GM19240 (cell line): Measurements from ENCODE around the gene SMPD3.
A peak's percentile ranks its signal among the peaks of the same experiment; 100 is the strongest.

Experiments
- DNase-seq: peaks from one replicate; pipeline ENCODE4 v3.0.0; 2011; ENCODE audit warnings: low spot score; ENCODE audit not compliant: insufficient read length

Gene SMPD3

GRCh38 chr16:68434624-68435210, 13.6 kb downstream of the SMPD3 start:
- DNase-seq: no peak

DNA sequence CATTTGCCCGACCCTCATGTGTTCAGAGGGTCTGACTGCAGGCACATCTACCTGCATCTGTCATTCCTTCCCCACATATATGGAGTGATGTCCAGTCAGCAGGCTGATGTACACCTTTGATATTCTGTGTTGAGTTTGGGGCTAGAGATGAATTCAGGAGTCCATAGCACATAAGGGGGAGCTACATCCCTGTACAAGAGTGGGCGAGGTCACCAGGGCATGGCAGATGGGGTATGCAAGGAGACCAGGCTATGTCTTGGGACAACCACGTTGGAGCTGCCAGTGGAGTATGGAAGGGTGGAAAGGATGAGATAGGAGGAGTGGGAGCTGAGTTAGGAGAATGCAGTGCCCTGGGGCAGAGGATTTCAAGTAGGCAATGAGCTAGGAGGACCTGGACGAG, 15.0 kb downstream of the SMPD3 start:
- DNase-seq: no peak

DNA sequence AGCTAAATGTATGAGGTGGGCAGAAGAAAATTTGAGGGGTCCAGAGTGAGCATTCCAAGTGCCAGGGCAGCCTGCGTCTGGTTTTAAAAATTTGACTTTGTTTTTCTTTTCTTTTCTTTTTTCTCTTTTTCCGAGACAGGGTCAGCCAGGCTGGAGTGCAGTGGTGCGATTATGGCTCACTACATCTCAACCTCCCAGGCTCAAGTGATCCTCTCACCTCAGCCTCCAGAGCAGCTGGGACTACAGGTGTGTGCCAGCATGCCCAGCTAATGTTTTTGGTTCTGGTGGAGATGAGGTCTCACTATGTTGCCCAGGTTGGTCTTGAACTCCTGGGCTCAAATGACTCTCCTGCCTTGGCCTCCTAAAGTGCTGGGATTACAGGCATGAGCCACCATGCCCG, 15.6 kb downstream of the SMPD3 start:
- DNase-seq: no peak

- DNase-seq: no peak
Observed at GRCh38 chr16:68429076-68429854, 19.0 kb downstream of the SMPD3 start.

- DNase-seq: no peak
Observed at GRCh38 chr16:68427649-68428303, 20.5 kb downstream of the SMPD3 start.

DNA sequence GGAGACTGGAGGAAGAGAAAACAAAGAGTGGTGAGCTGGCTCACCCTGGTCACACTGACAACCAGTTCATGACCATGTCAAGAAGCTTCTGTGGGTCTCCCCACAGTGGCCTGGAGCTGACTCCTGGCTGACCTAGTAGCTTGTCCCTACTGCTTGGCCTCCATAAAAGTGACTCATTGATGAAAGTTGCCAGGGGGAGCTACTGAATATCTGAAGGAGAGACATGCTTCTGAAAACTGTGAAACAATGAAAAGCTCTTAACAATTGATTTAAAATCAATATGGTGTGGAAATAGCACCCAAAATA, 22.0 kb downstream of the SMPD3 start:
- no peak for DNase-seq

- no peak for DNase-seq
Observed at GRCh38 chr16:68425498-68426346, 22.6 kb downstream of the SMPD3 start.

DNA sequence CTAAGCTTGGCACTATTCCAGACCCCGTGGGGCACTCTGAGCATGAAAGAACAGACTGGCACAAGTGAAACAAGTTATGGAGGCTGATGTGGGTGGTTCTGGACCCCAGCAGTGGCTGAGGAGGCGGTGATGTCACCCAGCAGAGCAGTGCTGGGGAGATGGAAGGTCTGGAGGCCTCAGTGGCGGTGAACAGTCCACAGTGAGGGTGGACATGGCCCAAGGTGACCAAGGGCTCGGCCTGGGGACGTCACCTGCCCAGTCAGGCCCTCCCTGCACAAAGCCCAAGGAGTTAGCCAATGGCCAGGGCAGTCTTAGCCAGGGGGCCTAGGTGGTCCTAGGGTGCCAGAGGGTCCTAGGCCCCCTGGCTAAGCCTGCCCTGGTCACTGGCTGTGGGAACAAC, 24.5 kb downstream of the SMPD3 start:
- no peak for DNase-seq

DNA sequence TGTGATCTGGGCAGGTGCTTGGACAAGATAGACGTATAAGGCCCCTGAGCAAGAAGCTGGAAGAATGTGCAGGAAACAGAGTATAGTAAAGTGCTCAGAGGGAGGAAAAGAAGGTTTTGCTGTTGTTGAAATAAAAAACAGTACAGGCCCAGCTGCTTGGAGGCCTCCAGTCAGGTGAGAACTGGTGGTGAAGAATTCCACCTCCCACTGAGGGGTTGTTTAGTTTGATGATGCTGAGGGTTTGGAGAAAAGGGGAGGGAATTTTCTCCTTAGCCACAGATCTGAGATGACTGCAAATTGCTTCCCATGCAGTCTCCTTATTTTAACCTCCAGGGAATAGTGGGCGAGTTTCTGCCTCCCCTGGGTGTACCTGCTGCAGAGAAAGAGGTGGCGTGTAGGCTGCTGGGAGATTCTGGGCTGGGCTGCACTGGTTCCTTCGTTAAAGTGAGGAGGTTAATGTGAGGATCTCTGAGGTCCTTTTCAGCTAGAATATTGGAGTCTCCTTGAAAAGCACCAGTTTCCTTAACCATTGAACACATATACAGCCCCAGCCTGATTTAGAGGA, 25.8 kb downstream of the SMPD3 start:
- DNase-seq: no peak

DNA sequence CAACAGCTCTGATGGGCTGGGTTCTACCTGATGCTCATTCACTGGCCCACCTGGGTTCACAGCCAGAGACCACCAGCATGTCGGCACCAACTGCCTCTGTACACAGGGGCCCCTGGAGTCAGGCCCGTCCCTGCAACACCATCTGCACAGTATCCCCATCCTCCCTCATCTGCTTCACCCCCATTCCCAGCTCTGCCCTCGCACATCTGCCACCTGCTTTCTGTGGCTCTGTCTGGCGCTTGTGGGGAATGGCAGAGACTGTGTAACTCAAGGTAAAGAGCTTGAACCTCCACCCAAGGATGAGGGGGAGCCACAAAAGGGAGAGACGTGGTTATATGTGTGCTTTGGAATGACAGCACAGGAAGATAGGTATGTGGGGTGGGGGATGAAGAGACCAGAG, 27.2 kb downstream of the SMPD3 start:
- no peak for DNase-seq

- no peak for DNase-seq
Observed at GRCh38 chr16:68420366-68420942, 27.9 kb downstream of the SMPD3 start.

DNA sequence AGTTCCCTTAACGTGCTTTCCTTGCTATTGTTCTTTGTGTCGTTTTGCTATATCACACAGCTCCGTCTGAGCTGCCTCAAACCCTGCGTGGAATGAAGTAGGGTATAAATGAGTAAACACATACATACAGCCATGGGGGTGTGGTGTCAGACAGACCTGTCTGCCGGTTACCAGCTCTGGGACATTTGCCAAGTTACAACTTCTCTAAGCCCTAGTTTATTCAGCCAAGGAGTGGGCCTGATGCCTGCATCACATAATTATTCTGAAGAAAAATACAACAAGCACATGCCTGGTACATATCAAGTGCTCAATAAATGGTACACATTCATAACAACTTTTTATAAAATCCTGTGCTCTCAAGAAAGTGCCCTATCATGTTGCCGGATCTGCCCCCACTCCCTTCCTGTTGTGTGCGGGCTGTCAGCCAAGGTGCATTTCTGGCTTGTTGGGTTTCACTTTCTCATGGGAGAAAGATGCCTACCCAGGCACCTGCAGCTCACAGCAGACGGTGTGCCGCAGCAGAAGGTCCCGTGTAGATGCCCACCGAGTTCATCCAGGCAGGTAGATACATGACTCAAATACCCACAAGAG, 30.5 kb downstream of the SMPD3 start:
- DNase-seq: peak; percentile 82

DNA sequence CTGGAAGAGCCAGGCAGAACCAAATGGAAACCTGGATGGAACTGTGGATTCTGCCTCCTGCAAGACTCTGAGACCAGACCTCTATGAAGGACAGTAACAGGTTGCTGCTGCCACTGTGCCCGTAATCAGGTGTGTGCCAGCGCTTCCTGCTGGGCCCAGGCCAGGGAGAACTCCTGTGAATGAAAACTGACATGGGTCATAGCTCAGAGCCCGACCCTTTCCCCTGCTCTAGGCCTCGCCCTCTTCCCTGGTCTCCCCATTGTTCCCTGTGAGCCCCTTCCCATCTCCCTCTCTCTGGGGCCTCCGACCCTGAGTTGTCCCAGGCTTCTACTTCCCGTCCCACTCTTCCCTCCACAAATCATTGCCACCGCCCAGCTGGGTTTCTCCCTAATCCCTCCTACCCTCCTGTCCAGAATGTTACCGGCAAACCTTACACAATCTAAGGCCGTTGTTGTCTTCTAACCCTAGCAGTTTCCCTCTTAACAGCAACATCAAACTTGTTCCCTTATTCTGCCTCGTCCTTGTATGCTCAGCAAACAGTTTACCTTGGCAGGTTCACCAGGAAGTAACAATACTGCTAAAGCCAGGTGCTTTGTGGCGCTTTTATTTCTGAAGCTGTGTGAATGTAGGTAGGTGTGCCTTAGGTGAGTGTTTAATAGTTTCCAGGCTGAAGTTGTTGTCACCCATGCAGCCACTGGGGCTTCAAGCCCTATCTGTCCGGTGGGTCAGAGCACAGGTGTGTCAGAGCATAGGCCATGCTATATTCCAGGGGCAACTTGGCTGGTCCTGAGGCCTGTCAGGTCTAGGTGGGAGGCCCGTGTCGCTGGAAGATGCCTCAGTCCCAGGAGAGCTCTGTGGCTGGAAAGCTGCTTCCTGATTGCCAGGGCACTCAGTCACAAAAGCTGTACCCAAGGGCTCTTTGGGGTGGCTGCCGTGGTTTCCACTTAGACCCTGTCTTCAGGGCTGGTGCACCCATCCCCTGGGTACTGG, 32.0 kb downstream of the SMPD3 start:
- DNase-seq: no peak

- no peak for DNase-seq
Observed at GRCh38 chr16:68414581-68414980, 33.7 kb downstream of the SMPD3 start.

DNA sequence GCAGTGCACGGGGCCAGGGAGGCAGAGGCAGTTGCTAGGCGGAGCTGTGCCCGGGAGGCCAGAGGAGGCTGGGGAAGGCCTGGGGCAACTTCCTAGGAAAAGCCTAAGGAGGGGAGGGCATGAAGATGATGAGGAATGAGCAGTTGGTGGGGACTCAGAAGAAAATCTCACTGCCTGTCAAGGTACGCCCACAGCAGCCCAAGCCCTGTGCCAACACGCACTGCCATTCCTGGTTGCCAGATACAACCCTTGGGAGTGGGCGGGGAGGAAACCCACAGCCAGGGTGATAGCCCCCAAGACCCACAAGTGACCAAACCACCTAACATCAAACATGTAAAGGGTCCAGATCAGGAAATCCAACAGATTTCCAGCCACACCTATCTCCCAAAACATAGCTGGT, 36.2 kb downstream of the SMPD3 start:
- DNase-seq: no peak

DNA sequence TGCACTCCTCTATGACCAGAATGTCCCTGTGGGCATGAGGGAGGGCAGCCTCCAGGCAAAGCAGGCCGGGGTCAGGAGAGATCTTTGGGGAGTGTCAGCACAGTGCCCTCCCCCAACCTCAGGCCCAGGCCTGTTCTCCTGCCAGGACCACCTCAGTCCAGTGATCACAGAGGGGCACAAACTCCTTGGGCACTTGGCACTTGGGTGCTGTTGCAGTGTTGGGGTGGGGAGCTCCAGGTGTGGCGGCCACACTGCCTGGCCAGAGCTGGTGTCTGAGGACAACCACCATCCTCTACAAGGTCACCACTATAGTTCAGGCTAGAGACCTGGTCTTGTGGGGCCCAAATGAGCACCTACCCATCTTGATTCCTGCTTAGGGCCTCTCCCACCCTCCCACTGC, 37.2 kb downstream of the SMPD3 start:
- no peak for DNase-seq

DNA sequence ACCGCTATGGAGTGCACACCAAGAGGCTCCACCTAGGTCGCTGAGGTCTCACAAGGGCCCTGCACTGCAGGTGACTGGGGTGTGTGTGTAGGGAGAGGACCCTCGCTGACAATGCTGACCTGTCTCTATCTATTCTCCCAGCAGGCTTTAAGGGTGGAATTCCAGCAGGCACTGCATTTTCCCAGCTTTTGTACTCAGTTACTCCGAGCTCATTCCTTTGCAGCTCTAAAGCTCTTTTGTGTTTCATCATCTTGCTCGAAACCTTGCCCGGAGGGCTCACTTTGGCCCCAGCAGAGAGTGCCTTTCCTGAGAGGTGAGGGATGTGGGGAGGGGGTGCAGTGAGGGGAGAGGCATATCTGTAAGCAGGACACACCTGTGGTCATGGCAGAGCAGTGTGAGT, 39.3 kb downstream of the SMPD3 start:
- no peak for DNase-seq

- DNase-seq: no peak
Observed at GRCh38 chr16:68408428-68408827, 39.9 kb downstream of the SMPD3 start.

GRCh38 chr16:68406458-68407152, 41.7 kb downstream of the SMPD3 start:
- no peak for DNase-seq
